Natural killer cell (primary cell): Measurements from ENCODE around the gene CPS1. TPM values are rescaled to one million over a fixed set of nuclear protein-coding genes. Genes with fewer than 3 reads are reported as not detected.

ENCODE experiments used
- ATAC-seq, 3 donors: fragments of 150-1000 bp in 2 of 3; fragments of 200-7000 bp in 1 of 3; cut with Tn5 transposase; 1 replicate in 1 of 3; 2 replicates in 2 of 3; pipeline ENCODE4 v1.10.0; 2021; ENCODE audit warnings: mild to moderate bottlenecking in 2 of 3, moderate library complexity in 2 of 3
- DNase-seq, 2 donors: peaks; one replicate each; pipeline versions ENCODE4 v3.0.0 to v3.0.0-alpha.2; 2013 to 2021; ENCODE audit warnings: mixed read lengths in 1 of 2
- H3K27ac ChIP-seq: one replicate; pipeline ENCODE4 v1.5.1; 2013; ENCODE audit warnings: mild to moderate bottlenecking, low read length
- H3K27me3 ChIP-seq: one replicate; pipeline ENCODE4 v1.6.1; 2013; ENCODE audit warnings: low read length; ENCODE audit not compliant: control insufficient read depth, insufficient read depth
- H3K36me3 ChIP-seq: one replicate; pipeline ENCODE4 v1.6.1; 2013; ENCODE audit warnings: low read length; ENCODE audit not compliant: control insufficient read depth, insufficient read depth
- H3K4me1 ChIP-seq: one replicate; pipeline ENCODE4 v1.6.1; 2013; ENCODE audit warnings: low read length; ENCODE audit not compliant: control insufficient read depth, insufficient read depth
- H3K4me3 ChIP-seq: one replicate; pipeline ENCODE4 v1.5.1; 2013; ENCODE audit warnings: low read length
- H3K9me3 ChIP-seq: one replicate; pipeline ENCODE4 v1.6.1; 2013; ENCODE audit warnings: low read length; ENCODE audit not compliant: control insufficient read depth, insufficient read depth
- H3K27ac Mint-ChIP-seq, 2 donors: one replicate each; pipeline ENCODE4 v1.8.0; 2022; ENCODE audit warnings: mild to moderate bottlenecking in 2 of 2, mixed read lengths in 2 of 2, moderate library complexity in 1 of 2
- H3K27me3 Mint-ChIP-seq, 2 donors: one replicate each; pipeline ENCODE4 v1.8.0; 2022; ENCODE audit warnings: low read depth in 2 of 2, mixed read lengths in 2 of 2
- H3K36me3 Mint-ChIP-seq: one replicate; pipeline ENCODE4 v1.8.0; 2022; ENCODE audit warnings: mixed read lengths
- H3K4me1 Mint-ChIP-seq, 2 donors: one replicate each; pipeline ENCODE4 v1.8.0; 2022; ENCODE audit warnings: mixed read lengths in 2 of 2
- H3K4me3 Mint-ChIP-seq: one replicate; pipeline ENCODE4 v1.8.0; 2022; ENCODE audit warnings: mild to moderate bottlenecking, moderate library complexity, mixed read lengths
- H3K9me3 Mint-ChIP-seq, 2 donors: one replicate each; pipeline ENCODE4 v1.8.0; 2022; ENCODE audit warnings: mixed read lengths in 2 of 2
- CTCF ChIP-seq: fragments of 200-600 bp; IDR thresholded peaks from one replicate; pipeline ENCODE4 v1.8.0; 2022; ENCODE audit warnings: antibody characterized with exemption
- WGBS: methylation state at CpG from one replicate; pipeline ENCODE4 v1.1.7; 2013; ENCODE audit warnings: missing lambda C conversion rate; ENCODE audit not compliant: insufficient coverage; 5-methylcytosine and 5-hydroxymethylcytosine counted together
- intact Hi-C: fragments of 100-400 bp; cut with micrococcal nuclease; formaldehyde crosslinking; loops from one replicate; pipeline ENCODE4 v1.14.2; 2022
- total RNA-seq, 4 donors: library from RNA; stranded (reverse); fragments of 120-200 nt in 1 of 4; gene quantifications; one replicate each; pipeline versions ENCODE4 v1.2.3 to v1.2.4, GENCODE V29; 2013 to 2022

Gene CPS1
- total RNA-seq, 3 donors from 2014 or later (not counting 1 experiment from before 2014, with no cell fraction given): 1.3 TPM; not detected in 2

DNA sequence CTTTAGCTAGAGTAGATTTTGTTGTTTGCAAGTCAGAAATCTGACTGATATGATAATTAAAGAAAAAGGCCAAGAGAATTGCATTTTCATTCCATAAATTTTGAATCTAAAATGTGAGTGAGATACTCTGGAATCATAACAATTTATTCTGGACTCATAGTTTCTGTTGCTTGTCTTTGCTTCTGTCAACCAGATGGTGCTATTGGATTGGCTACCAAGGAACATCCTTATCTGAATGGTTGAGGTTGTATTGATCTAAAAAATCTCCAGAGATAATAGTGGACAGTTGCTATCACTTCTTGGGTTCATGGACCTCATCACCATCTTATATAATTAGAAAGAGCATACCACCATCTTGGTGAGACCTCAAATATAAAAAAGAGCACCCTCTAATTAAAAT lies 34.0 kb upstream of the CPS1 start:
- Histone ChIP-seq H3K36me3 (no peaks in the 10 kb centered on the region), H3K4me1 (no peaks in the 10 kb centered on the region), H3K27me3 (peaks cover 2% of the 10 kb centered on the region), H3K4me3 (no peak overlapping the region), H3K27ac (no peak overlapping the region), H3K9me3 (no peaks in the 10 kb centered on the region)
- ATAC-seq: no peak
- no peak for TF ChIP-seq CTCF
- no peak for DNase-seq
- Mint-ChIP-seq H3K4me1 (no peaks in the 10 kb centered on the region), H3K9me3 (peaks cover 4 to 8% of the 10 kb centered on the region in 2 donors), H3K27me3 (peaks cover 16 to 17% of the 10 kb centered on the region in 2 donors), H3K36me3 (no peaks in the 10 kb centered on the region), H3K27ac (no peak overlapping the region), H3K4me3 (no peak overlapping the region)
- intact Hi-C loops: no loop called here

DNA sequence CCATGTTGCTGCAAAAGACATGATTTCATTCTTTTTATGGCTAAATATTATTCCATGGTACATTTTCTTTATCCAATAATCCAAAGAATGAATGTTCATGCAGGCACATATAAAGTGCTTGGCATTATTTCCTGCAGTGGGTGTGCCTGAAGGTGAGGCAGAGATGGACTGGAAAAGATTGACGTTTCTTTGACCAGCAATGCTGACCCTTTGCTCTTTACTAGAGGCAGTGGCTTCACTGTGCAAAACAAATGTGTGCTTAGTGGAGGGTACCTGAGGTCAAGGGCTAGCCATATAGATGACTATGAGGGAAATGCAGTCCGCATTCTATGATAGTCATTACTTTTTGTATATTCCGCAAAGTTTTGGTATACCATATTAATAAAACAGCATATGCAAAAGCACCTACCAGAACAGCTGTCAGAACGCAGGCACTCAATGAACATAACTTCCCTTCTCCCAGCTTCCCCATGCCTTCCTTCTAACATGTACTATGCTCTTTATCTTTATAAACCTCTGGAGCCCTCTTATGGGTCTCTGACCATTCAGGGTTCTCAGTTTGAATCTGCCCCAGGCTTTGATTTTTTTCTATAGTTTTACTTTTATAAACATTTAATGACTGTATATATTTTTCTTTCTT lies 32.6 kb upstream of the CPS1 start:
- Mint-ChIP-seq H3K9me3 (peaks cover 4 to 8% of the 10 kb centered on the region in 2 donors), H3K36me3 (no peaks in the 10 kb centered on the region), H3K27me3 (peaks cover 17 to 18% of the 10 kb centered on the region in 2 donors), H3K4me3 (no peak overlapping the region), H3K4me1 (no peaks in the 10 kb centered on the region), H3K27ac (no peak overlapping the region)
- Histone ChIP-seq H3K4me3 (no peak overlapping the region), H3K36me3 (no peaks in the 10 kb centered on the region), H3K27ac (no peak overlapping the region), H3K27me3 (peaks cover 2% of the 10 kb centered on the region), H3K4me1 (no peaks in the 10 kb centered on the region), H3K9me3 (no peaks in the 10 kb centered on the region)
- ATAC-seq: no peak
- intact Hi-C loops: no loop called here
- no peak for TF ChIP-seq CTCF
- DNase-seq: no peak
- WGBS: 86% methylated on average over 4 of the region's 4 CpGs

DNA sequence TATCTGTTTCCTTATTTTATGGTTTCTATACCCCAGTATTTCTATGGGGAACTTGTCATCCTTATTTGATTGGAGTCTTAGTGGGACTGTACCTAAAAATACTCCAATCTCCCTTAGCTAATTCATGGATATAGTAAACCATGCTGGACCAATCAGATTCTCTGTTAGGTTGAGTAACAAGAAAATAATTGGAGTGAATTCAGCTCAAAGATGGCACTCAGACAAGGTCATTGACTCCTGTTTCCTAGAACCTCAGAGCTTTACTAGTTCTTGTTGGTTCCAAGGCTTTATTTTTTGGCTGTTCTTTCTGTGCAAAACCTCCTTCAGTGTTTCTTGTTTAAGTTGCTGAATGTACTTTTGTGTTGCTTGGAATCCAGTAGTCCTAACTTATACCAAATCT lies 31.9 kb upstream of the CPS1 start:
- Mint-ChIP-seq H3K4me3 (no peak overlapping the region), H3K27ac (no peak overlapping the region), H3K27me3 (peaks cover 17 to 18% of the 10 kb centered on the region in 2 donors), H3K4me1 (no peaks in the 10 kb centered on the region), H3K9me3 (peaks cover 4 to 8% of the 10 kb centered on the region in 2 donors), H3K36me3 (no peaks in the 10 kb centered on the region)
- no peaks in the 10 kb centered on the region for H3K4me1 ChIP-seq
- no peak for TF ChIP-seq CTCF
- H3K27ac ChIP-seq: no peak overlapping the region
- H3K9me3 ChIP-seq: no peaks in the 10 kb centered on the region
- H3K36me3 ChIP-seq: no peaks in the 10 kb centered on the region
- intact Hi-C loops: no loop called here
- ATAC-seq (no peak), DNase-seq (no peak)
- H3K4me3 ChIP-seq: no peak overlapping the region
- H3K27me3 ChIP-seq: peaks cover 2% of the 10 kb centered on the region

DNA sequence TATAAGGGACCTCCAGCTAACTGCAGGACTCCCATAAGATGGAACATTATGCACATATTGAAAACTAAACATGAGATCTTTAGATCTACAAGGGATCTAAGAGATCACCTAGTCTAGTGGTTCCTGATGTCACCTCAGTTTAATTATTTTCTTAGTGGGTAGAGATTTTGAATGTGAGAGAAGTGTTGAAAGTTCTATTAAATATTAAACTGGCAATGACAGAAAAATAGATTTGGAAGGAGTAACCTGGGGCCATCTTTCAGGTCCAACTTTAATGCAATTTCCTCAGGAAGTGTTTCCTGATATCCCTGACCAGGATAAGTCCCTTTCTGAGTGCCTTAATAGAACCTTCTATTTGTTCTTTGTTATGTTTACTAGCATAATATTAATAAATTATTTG lies 29.1 kb upstream of the CPS1 start:
- DNase-seq (no peak), ATAC-seq (no peak)
- Histone ChIP-seq H3K4me3 (no peak overlapping the region), H3K4me1 (no peaks in the 10 kb centered on the region), H3K27me3 (no peaks in the 10 kb centered on the region), H3K27ac (no peak overlapping the region), H3K36me3 (no peaks in the 10 kb centered on the region), H3K9me3 (no peaks in the 10 kb centered on the region)
- intact Hi-C loops: no loop called here
- Mint-ChIP-seq H3K4me3 (no peak overlapping the region), H3K36me3 (no peaks in the 10 kb centered on the region), H3K4me1 (no peaks in the 10 kb centered on the region), H3K27ac (no peak overlapping the region), H3K27me3 (peaks cover 5 to 8% of the 10 kb centered on the region in 2 donors), H3K9me3 (peaks cover 5 to 8% of the 10 kb centered on the region in 2 donors)
- TF ChIP-seq CTCF: no peak
